ENCODE data around the gene PPBP. TPM values are rescaled to one million over a fixed set of nuclear protein-coding genes. Genes with fewer than 3 reads are reported as not detected.

Gene PPBP
- total and polyA plus RNA-seq, 11 donors, result 0.42 to 1.7 (median 0.58) TPM; not detected in 4

- intact Hi-C loops (cut with DNase I), result no loop called here
- DNase-seq, result peak; percentile 23 to 67 (median 31)
- 6 to 12% (median 8%) methylated on average over 29 to 46 of the region's 46 CpGs for WGBS, 4 donors
- Histone ChIP-seq H3K27ac (no peak within 1 kb of the TSS), H3K4me1 (peaks cover 0 to 10% (median 0%) of the 10 kb centered on the region in 12 donors), H3K4me3 (peak within 1 kb of the TSS in 10 of 12 donors; percentile 33 to 48 (median 38)), H3K9me3 (no peaks in the 10 kb centered on the region), H3K36me3 (no peaks in the 10 kb centered on the region), H3K27me3 (peaks cover 0 to 31% (median 3%) of the 10 kb centered on the region in 9 donors)
- TF ChIP-seq CTCF (IDR thresholded peaks at IDR 0.05), result peak in 6 of 12 donors; percentile 14 to 25 (median 17)
- no peak for TF ChIP-seq POLR2A (IDR thresholded peaks at IDR 0.05)
- ATAC-seq, result peak; percentile 55 to 86 (median 68)
Observed at GRCh38 chr4:73998040-73999011, 10.3 kb upstream of the PPBP start, which contains the start of gene CXCL5. Gene CXCL5, minus strand, starts transcription at chr4:73998677. Its CDS starts 96 bp downstream, at chr4:73998581.

- DNase-seq (no peak), ATAC-seq (no peak)
- no peak for TF ChIP-seq POLR2A (IDR thresholded peaks at IDR 0.05)
- TF ChIP-seq CTCF (IDR thresholded peaks at IDR 0.05), result no peak
- no peaks in the 10 kb centered on the region for H3K9me3 ChIP-seq
- WGBS, 4 donors, result 0 to 41% (median 1%) methylated on average over 1 of the region's 1 CpG
- intact Hi-C loops (cut with DNase I), result no loop called here
- no peaks in the 10 kb centered on the region for H3K4me1 ChIP-seq
- peaks cover 0 to 19% (median 0%) of the 10 kb centered on the region in 9 donors for H3K27me3 ChIP-seq
- no peak overlapping the region for H3K4me3 ChIP-seq
- no peaks in the 10 kb centered on the region for H3K36me3 ChIP-seq
- H3K27ac ChIP-seq, result no peak overlapping the region
Observed at GRCh38 chr4:73992050-73992449, 4.1 kb upstream of the PPBP start.

- peaks cover 0 to 15% (median 0%) of the 10 kb centered on the region in 9 donors for H3K27me3 ChIP-seq
- ATAC-seq (no peak), DNase-seq (no peak)
- intact Hi-C loops (cut with DNase I), result no loop called here
- no peaks in the 10 kb centered on the region for H3K4me1 ChIP-seq
- no peak overlapping the region for H3K27ac ChIP-seq
- no peaks in the 10 kb centered on the region for H3K36me3 ChIP-seq
- H3K4me3 ChIP-seq, result no peak overlapping the region
- TF ChIP-seq CTCF (IDR thresholded peaks at IDR 0.05) (no peak), POLR2A (IDR thresholded peaks at IDR 0.05) (no peak)
- WGBS, 4 donors, result 87 to 97% (median 92%) methylated on average over 1 of the region's 1 CpG
- H3K9me3 ChIP-seq, result no peaks in the 10 kb centered on the region
Observed at GRCh38 chr4:73991742-73992000, 3.7 kb upstream of the PPBP start.

- Histone ChIP-seq H3K36me3 (no peaks in the 10 kb centered on the region), H3K27ac (no peak overlapping the region), H3K4me1 (no peaks in the 10 kb centered on the region), H3K27me3 (peaks cover 0 to 12% (median 0%) of the 10 kb centered on the region in 9 donors), H3K9me3 (no peaks in the 10 kb centered on the region), H3K4me3 (no peak overlapping the region)
- DNase-seq (no peak), ATAC-seq (no peak)
- intact Hi-C loops (cut with DNase I), result no loop called here
- TF ChIP-seq POLR2A (IDR thresholded peaks at IDR 0.05) (no peak), CTCF (IDR thresholded peaks at IDR 0.05) (no peak)
- 85 to 89% (median 88%) methylated on average over 9 of the region's 9 CpGs for WGBS, 4 donors
Observed at GRCh38 chr4:73990988-73991741, 3.2 kb upstream of the PPBP start.
